Mucosa of descending colon (tissue), 3 donors: ENCODE measurements around the gene SMAD9. TPM values are rescaled to one million over a fixed set of nuclear protein-coding genes. Genes with fewer than 3 reads are reported as not detected.

Experiments
- ATAC-seq: fragments of 200-7000 bp; cut with Tn5 transposase; one replicate; pipeline ENCODE4 v1.9.1; 2020; ENCODE audit warnings: mild to moderate bottlenecking, moderate library complexity
- DNase-seq, 3 donors: peaks; one replicate each; pipeline ENCODE4 v3.0.0-alpha.2; 2020
- H3K36me3 ChIP-seq: fragments of 200-600 bp; one replicate; pipeline ENCODE4 v1.8.0; 2021; ENCODE audit warnings: low read depth, mild to moderate bottlenecking
- H3K4me1 ChIP-seq: fragments of 200-600 bp; one replicate; pipeline ENCODE4 v1.8.0; 2021; ENCODE audit warnings: low read depth, mild to moderate bottlenecking
- H3K4me3 ChIP-seq: fragments of 200-600 bp; one replicate; pipeline ENCODE4 v1.8.0; 2021; ENCODE audit warnings: mild to moderate bottlenecking
- H3K9me3 ChIP-seq: fragments of 200-600 bp; one replicate; pipeline ENCODE4 v1.8.0; 2021; ENCODE audit warnings: mild to moderate bottlenecking
- intact Hi-C, 2 donors: fragments of 100-400 bp; cut with DNase I in 1 of 2; cut with micrococcal nuclease in 1 of 2; formaldehyde crosslinking; loops; one replicate each; pipeline versions ENCODE4 v1.11.0 to v1.11.1; 2022; cut with DNase I, micrococcal nuclease
- long read RNA-seq, 2 donors: library from polyadenylated mRNA; unstranded; transcript quantifications; one replicate each; pipeline ENCODE4 v2.0.0, GENCODE V29; 2019 to 2021
- total RNA-seq, 3 donors: library from RNA; stranded (reverse); fragmentation: NEBNext Ultra II Directional in 2 of 3; extraction: Animal tissue kit (Norgen Biotek cat#: 25700) in 2 of 3; gene quantifications; one replicate each; pipeline versions ENCODE4 v1.2.1 to v1.2.4, GENCODE V29; 2021 to 2023
- TF ChIP-seq, protein P1 (sequence below): fragments of 200-600 bp; IDR thresholded peaks from one replicate; pipeline ENCODE4 v1.8.0; 2022; ENCODE audit warnings: antibody characterized with exemption, mild to moderate bottlenecking
- donor health status: DM: no; HTN: no; CAD: no; lungs with moderate emphysema.
- donor health status: DM: no; HTN: no; CAD: no.
- donor health status: DM: no; HTN: yes; CAD: no.

The SMAD9 gene
- total RNA-seq: 10 to 100 TPM in 2 of 3 donors, 1 to 10 TPM in 1; 9.0 to 21.6 (median 16.2) TPM
- long read RNA-seq, donor 1, full-length matches to known transcripts: 5 of 13 reads
- long read RNA-seq, donor 1, partial matches to known transcripts: 1 of 13 reads
- long read RNA-seq, donor 1, other reads (novel, unspliced or antisense): 7 of 13 reads
- long read RNA-seq, donor 2, full-length matches to known transcripts: 2 of 6 reads
- long read RNA-seq, donor 2, partial matches to known transcripts: 1 of 6 reads
- long read RNA-seq, donor 2, other reads (novel, unspliced or antisense): 3 of 6 reads

DNA sequence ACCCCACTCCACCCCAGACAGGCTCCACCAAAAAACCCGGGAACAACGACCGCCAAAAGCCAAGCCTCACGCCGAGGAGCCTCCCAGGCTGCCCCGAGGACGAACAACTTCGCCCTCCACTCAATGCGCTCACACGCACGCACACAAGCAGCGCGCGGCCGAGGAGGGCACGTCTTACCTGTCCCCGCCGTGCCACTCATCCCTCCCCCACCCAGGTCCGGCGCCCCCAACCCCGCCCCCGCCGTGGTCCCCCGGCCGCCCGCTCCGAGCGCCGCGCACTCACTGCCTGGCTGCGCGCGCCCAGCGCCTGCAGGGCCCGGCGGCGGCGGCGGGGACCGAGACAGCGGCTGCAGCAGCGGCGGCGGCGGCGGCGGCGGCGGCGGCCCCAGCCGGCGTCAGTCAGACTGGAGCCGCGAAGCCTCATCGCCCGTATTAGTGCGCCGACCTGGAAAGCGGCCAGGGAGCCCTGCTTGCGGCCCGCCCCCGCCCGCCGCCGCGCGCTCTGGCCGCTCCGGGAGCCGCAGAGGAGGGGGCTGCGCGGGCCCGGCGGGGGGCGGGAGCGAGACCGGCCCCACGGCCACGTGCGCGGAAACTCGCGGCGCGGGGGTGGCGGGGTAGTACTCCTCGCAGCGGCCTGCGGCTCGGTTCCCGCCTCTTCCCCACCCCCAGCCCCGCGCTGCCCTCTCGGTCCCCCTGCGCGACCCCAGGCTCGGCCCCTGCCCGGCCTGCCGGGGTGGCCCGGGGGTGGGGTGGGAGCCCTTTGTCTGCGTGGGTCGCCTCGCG lies at the start of gene SMAD9:
Gene SMAD9, minus strand, starts transcription at position 406 of the 783 bp plus-strand sequence. CDS start 40,549 bp downstream, outside the sequence.
- Histone ChIP-seq H3K9me3 (no peaks in the 10 kb centered on the region), H3K4me1 (peaks cover 6% of the 10 kb centered on the region), H3K4me3 (peak within 1 kb of the TSS; percentile 25), H3K36me3 (no peaks in the 10 kb centered on the region)
- peak; percentile 71 to 89 (median 81) for DNase-seq
- peak; percentile 73 for ATAC-seq
- TF ChIP-seq, protein P1, sequence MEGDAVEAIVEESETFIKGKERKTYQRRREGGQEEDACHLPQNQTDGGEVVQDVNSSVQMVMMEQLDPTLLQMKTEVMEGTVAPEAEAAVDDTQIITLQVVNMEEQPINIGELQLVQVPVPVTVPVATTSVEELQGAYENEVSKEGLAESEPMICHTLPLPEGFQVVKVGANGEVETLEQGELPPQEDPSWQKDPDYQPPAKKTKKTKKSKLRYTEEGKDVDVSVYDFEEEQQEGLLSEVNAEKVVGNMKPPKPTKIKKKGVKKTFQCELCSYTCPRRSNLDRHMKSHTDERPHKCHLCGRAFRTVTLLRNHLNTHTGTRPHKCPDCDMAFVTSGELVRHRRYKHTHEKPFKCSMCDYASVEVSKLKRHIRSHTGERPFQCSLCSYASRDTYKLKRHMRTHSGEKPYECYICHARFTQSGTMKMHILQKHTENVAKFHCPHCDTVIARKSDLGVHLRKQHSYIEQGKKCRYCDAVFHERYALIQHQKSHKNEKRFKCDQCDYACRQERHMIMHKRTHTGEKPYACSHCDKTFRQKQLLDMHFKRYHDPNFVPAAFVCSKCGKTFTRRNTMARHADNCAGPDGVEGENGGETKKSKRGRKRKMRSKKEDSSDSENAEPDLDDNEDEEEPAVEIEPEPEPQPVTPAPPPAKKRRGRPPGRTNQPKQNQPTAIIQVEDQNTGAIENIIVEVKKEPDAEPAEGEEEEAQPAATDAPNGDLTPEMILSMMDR: no peak
- intact Hi-C loops: no loop called here

DNA sequence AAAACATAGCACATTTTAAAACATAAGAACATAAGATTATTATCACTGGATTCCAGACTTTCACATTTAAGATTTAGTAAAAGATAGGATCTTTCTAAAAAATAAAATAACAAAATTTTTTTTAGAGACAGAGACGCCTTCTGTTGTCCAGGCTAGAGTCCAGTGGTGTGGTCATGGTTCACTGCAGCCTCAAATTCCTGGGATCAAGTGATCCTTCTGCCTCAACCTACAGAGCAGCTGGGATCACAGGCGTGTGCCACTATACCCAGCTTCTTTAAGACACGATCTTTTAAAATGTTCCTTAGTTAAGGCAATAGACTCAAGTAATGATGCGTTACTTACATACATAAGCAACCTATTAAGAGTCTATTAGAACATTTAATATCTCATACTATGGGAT lies 46.4 kb upstream of the SMAD9 start:
- no peak for DNase-seq
- H3K9me3 ChIP-seq: no peaks in the 10 kb centered on the region
- no peaks in the 10 kb centered on the region for H3K36me3 ChIP-seq
- H3K4me3 ChIP-seq: no peak overlapping the region
- no peaks in the 10 kb centered on the region for H3K4me1 ChIP-seq
- TF ChIP-seq, protein P1: no peak
- intact Hi-C loops: no loop called here
- ATAC-seq: no peak

DNA sequence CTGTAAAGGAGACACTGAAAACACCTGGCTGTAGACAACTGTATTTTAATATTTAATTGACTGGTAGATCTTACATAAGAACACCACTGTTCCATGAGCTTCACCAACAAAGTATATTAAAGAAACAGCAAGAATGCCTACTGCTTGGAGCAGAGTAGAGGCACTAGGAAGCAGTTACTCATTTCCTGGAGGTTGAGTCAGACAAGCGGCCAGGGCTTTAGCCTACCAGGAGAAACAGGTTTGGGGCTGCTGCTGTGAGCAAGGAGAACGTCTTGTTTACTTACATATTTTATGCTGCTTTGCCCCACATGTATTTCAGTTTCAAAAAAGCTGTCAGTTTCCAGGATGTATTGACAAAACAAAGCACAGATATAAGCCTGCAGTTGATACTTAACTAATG lies 45.7 kb upstream of the SMAD9 start:
- TF ChIP-seq, protein P1: no peak
- no peak for ATAC-seq
- no peaks in the 10 kb centered on the region for H3K9me3 ChIP-seq
- H3K4me3 ChIP-seq: no peak overlapping the region
- no peaks in the 10 kb centered on the region for H3K36me3 ChIP-seq
- no peaks in the 10 kb centered on the region for H3K4me1 ChIP-seq
- intact Hi-C loops: no loop called here
- DNase-seq: no peak

DNA sequence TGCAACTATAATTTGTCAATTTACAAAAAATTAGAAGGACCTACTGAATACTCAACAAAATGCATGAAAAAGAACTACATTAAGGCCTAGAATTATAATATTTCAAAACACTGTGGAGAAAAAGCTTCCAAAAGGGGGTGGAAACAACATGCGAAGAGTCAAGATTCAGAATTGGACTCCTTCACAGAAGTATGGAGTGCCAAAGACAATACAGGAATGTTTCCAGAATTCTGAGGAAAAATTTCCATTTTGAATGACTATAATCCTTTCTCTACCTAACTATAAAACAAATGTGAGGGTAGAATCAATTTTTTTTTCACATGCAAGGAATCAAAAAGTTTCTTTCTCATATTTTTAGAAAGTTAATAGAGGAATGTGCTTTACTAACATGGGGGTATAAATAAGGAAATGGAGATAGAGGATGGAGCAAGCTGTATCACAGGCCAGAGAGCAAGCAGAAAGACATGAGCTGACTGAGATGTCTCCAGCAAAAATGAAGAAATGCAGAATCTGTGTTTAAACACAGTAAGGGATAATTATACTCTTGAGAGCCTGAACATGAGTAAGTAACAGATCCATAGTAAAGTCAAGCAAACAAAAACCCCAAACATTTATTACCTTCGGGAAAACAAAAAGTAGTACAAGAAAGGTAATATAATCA lies 39.5 kb upstream of the SMAD9 start:
- H3K4me1 ChIP-seq: no peaks in the 10 kb centered on the region
- intact Hi-C loops: no loop called here
- H3K36me3 ChIP-seq: no peaks in the 10 kb centered on the region
- H3K4me3 ChIP-seq: no peak overlapping the region
- TF ChIP-seq, protein P1: no peak
- no peak for DNase-seq
- no peaks in the 10 kb centered on the region for H3K9me3 ChIP-seq
- no peak for ATAC-seq

DNA sequence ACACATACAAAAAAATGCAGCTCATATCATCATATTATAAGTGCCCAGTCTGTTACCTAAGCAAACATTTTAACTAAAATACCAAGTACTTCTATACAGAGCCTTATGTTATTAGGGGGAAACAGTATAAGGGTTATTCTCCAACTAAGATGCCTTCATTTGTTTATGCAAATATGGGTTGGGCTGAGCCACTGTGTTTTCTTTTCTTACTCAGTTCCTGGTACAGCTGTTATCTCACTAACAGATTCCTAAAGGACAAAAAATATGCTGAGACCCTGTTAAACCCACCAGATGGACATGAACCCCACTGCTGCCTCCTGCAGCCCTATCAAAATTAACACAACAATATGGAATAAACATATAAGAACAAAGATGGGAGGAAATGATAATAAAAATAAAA lies 34.5 kb upstream of the SMAD9 start:
- TF ChIP-seq, protein P1: no peak
- Histone ChIP-seq H3K9me3 (no peaks in the 10 kb centered on the region), H3K4me1 (no peaks in the 10 kb centered on the region), H3K36me3 (peaks cover 4% of the 10 kb centered on the region), H3K4me3 (no peak overlapping the region)
- DNase-seq: no peak
- ATAC-seq: peak; percentile 54
- intact Hi-C loops: no loop called here
